Mesangial cell (primary cell): ENCODE measurements around the gene SURF2. TPM values are rescaled to one million over a fixed set of nuclear protein-coding genes. Genes with fewer than 3 reads are reported as not detected.

Source experiments
- total RNA-seq: library from RNA; depleted of rRNA; stranded (reverse); fragments of >200 nt; gene quantifications from 2 replicates; pipeline ENCODE4 v1.2.3, GENCODE V29; 2015

Gene SURF2
- total RNA-seq, result 22.8 and 33.9 TPM in 2 replicates

GRCh38 chr9:133356391-133357091 lies at the start of gene SURF2, which contains the start of gene SURF1:
Gene SURF2 (plus strand): TSS chr9:133356550. CDS start chr9:133356593, 43 bp downstream.
Gene SURF1 (minus strand): TSS chr9:133356487. CDS start chr9:133356453, 34 bp downstream.

GRCh38 chr9:133335924-133336811 lies 20.2 kb upstream of the SURF2 start, which contains the start of gene SURF6:
Gene SURF6 (minus strand): TSS chr9:133336188. CDS start chr9:133336132, 56 bp downstream.

DNA sequence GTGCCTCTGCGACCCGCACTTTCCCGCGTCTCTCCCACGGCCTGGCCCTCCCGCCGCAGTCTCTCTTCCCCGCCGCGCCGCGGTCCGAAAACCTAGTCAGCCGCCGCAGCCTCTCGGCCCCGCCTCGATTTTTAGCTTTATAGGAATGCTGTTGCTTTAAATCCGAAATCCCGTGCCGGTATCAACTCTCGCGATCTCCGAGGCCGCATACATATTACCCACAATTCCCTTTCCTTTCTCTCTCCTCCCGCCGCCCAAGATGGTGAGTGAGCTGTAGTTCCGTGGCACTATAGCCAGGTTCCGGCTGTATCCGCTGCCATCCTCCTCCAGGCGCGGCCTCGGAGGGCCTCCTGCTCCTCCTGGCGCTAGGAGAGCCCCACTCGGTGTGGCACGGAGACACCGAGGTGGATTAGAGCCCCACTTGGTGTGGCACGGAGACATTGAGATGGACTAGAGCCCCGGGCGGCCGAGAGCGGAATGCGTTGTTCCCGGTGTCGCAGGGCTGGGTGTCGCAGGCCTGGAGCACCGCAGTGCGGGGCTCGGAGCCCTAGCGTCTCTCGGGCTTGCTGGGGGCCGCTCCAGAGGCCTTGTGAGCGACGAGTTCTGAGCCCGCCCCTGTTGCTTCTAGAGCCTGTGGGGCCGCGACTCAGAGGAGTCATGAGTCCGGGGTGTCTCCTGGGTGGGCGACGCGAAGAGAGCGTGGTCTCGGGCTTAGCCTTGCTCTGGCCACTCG lies 8.2 kb upstream of the SURF2 start, which contains the start of the genes MED22 and RPL7A:
Gene MED22, minus strand, starts transcription at position 147 of the 733 bp plus-strand sequence. CDS start 1,469 bp downstream, outside the sequence.
Gene RPL7A, plus strand, starts transcription at position 234 of the 733 bp plus-strand sequence. Its CDS starts 26 bp downstream, at position 260.

GRCh38 chr9:133375724-133376654 lies 19.6 kb downstream of the SURF2 start, which contains the start of the genes STKLD1 and SURF4:
Gene STKLD1 (plus strand): TSS chr9:133376366. CDS start chr9:133376474, 108 bp downstream.
Gene SURF4 (minus strand): TSS chr9:133376060. CDS start chr9:133375969, 91 bp downstream.

Other genes starting within 250 kb of the SURF2 start
- 21.0 and 35.2 TPM in 2 replicates for gene RALGDS, start 235.3 kb upstream of the SURF2 start, total RNA-seq
- gene GBGT1, start 192.6 kb upstream of the SURF2 start, total RNA-seq, result 5.3 and 6.5 TPM in 2 replicates
- not detected in 2 replicates for gene OBP2B, start 147.3 kb upstream of the SURF2 start, total RNA-seq
- 1.1 TPM in 1 of 2 replicates, not detected in the other for gene ABO, start 81.3 kb upstream of the SURF2 start, total RNA-seq
- gene SURF6, start 20.4 kb upstream of the SURF2 start, total RNA-seq, result 9.4 and 9.5 TPM in 2 replicates
- 24.0 and 32.5 TPM in 2 replicates for gene MED22, start 8.4 kb upstream of the SURF2 start, total RNA-seq
- gene RPL7A, start 8.3 kb upstream of the SURF2 start, total RNA-seq, result 1,845 and 2,045 TPM in 2 replicates
- gene SURF1, start 63 bp upstream of the SURF2 start, total RNA-seq, result 17.1 and 50.3 TPM in 2 replicates
- 220 and 283 TPM in 2 replicates for gene SURF4, start 19.5 kb downstream of the SURF2 start, total RNA-seq
- 0.49 and 1.3 TPM in 2 replicates for gene STKLD1, start 19.8 kb downstream of the SURF2 start, total RNA-seq
- gene REXO4, start 61.5 kb downstream of the SURF2 start, total RNA-seq, result 16.6 and 17.6 TPM in 2 replicates
- gene ADAMTS13, start 65.8 kb downstream of the SURF2 start, total RNA-seq, result 1.3 and 5.8 TPM in 2 replicates
- 6.5 and 29.3 TPM in 2 replicates for gene CACFD1, start 103.4 kb downstream of the SURF2 start, total RNA-seq
- 17.7 and 37.6 TPM in 2 replicates for gene SLC2A6, start 122.5 kb downstream of the SURF2 start, total RNA-seq
- not detected in 2 replicates for gene MYMK, start 168.4 kb downstream of the SURF2 start, total RNA-seq
- under 0.01 and 0.25 TPM in 2 replicates for gene ADAMTSL2, start 178.2 kb downstream of the SURF2 start, total RNA-seq